ENCODE measurements around the gene KATNA1.

Gene KATNA1

DNA sequence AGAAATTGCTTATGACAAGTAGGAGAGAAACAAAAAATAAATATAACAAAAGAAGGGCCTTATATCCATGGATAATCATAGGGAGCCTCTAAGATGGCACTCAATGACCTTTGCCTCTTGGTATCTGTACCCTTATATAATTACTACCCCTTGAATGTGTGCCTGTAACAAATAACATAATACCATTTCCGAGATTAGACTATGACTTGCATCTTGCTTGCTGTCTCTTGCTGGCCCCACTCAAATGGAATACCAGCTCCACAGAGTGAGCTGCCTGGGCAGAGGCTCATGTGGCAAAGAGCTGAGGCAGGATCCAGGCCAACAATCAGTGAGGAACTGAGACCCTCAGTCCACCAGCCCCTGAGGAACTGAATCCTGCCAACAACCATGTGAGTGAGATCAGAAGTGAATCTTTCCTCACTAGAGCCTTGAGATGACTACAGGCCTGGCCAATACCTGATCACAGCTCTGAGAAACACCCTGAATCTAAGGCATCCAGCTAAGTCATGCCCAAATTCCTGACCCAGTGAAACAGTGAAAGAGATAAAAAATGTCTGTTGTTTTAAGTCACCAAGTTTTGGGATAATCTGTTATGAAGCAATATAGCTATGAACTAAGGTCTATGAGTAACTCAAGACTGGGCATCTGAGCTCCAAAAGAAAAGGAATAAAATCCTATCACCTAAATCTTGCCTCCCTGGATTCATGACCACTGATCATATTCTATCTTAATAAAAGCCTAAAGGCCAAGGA, 5.5 kb downstream of the KATNA1 start:
- TF ChIP-seq, protein P1, sequence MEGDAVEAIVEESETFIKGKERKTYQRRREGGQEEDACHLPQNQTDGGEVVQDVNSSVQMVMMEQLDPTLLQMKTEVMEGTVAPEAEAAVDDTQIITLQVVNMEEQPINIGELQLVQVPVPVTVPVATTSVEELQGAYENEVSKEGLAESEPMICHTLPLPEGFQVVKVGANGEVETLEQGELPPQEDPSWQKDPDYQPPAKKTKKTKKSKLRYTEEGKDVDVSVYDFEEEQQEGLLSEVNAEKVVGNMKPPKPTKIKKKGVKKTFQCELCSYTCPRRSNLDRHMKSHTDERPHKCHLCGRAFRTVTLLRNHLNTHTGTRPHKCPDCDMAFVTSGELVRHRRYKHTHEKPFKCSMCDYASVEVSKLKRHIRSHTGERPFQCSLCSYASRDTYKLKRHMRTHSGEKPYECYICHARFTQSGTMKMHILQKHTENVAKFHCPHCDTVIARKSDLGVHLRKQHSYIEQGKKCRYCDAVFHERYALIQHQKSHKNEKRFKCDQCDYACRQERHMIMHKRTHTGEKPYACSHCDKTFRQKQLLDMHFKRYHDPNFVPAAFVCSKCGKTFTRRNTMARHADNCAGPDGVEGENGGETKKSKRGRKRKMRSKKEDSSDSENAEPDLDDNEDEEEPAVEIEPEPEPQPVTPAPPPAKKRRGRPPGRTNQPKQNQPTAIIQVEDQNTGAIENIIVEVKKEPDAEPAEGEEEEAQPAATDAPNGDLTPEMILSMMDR (IDR thresholded peaks at IDR 0.05; ENCODE audit: low read depth, low read length) = no peak

DNA sequence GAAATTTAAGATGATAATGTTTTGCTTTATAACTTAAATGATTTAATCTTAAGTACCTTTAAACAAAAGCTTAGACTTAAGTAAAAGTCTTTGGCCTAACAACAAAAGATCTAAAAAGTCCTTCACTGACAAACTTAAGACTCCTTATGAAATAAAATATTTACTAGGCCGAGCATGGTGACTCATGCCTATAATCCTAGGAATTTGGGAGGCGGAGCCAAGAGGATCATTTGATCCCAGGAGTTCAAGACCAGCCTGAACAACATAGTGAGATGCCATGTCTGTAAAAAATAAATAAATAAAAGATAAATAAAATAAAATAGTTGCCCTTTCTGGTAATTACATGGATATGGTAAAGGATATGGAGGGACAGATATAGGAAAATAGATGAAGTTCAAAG, 12.4 kb downstream of the KATNA1 start:
- no peak overlapping the region for H3K4me3 ChIP-seq (ENCODE audit: low read depth, low read length)

More for the DNA sequence above, 5.5 kb downstream of the KATNA1 start:
- no peak overlapping the region for H3K4me3 ChIP-seq (ENCODE audit: low read depth, low read length)

DNA sequence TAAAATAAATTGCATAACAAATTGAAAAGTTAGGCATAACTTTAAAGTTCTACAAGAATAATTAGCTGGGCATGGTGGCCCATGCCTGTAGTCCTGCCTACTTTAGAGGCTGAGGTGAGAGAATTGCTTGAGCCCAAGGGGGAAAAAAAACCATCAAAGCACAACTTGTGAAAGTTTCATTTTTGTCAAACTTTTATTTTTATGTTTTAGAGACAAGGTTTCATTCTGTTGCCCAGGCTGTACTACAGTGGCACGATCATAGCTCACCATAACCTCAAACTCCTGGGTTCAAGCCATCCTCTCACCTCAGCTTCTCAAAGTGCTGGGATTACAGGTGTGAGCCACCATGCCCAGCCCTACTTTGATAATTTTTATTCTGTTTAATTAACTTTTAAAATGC, 14.2 kb downstream of the KATNA1 start:
- TF ChIP-seq, protein P1 (IDR thresholded peaks at IDR 0.05; ENCODE audit: low read depth, low read length) = no peak

More for the DNA sequence above, 12.4 kb downstream of the KATNA1 start:
- TF ChIP-seq, protein P1 (IDR thresholded peaks at IDR 0.05; ENCODE audit: low read depth, low read length) = no peak

DNA sequence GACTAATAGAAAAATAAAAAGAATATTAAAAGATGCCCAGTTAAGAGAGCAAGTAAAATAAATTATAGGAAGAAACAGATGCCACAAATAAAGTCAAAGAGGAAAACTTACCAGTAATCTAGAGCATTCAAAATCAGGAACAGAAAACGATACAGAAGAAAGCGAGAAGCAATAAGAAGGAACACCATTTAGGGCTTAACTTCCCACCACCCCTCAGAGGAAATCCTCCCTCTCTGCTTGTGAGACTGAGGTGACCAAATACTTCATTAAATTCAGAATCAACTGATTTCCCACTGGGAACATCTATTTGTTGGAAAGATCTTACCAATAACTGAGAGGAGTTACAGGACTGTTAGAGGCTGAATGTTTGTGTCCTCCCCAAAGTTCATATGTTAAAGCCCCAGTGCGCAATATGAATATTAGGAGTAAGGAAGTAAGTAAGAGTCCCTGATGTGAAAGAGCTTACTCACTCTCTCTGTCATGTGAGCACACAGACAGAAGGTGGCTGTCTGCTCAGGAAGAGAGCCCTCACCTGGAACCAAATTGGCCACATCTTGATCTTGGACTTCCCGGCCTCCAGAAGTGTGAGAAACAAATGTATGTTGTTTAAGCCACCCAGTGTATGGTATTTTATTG, 19.5 kb downstream of the KATNA1 start:
- TF ChIP-seq, protein P1 (IDR thresholded peaks at IDR 0.05; ENCODE audit: low read depth, low read length) = no peak
- H3K4me3 ChIP-seq (ENCODE audit: low read depth, low read length) = no peak overlapping the region

More for the DNA sequence above, 14.2 kb downstream of the KATNA1 start:
- H3K4me3 ChIP-seq (ENCODE audit: low read depth, low read length) = no peak overlapping the region

DNA sequence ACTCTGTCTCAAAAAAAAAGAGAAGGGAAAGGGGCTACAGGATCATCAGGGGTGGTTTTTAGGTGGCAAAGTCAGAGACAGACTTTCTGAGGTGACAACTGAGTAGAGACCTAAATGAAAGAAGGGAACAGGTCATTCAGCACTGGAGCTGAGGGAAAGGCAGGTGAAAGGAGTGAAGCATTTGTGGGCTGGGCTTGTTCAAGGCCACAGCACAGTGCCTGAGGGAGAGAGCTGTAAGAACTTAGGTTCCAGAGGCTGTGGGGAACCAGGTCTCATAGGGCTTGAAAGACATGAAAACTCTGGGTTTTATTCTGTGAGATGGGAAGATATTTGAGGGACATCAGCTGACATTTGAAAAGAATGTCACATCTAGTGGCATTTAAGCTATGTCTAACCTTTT, 20.8 kb downstream of the KATNA1 start:
- no peak overlapping the region for H3K4me3 ChIP-seq (ENCODE audit: low read depth, low read length)
- TF ChIP-seq, protein P1 (IDR thresholded peaks at IDR 0.05; ENCODE audit: low read depth, low read length) = no peak

DNA sequence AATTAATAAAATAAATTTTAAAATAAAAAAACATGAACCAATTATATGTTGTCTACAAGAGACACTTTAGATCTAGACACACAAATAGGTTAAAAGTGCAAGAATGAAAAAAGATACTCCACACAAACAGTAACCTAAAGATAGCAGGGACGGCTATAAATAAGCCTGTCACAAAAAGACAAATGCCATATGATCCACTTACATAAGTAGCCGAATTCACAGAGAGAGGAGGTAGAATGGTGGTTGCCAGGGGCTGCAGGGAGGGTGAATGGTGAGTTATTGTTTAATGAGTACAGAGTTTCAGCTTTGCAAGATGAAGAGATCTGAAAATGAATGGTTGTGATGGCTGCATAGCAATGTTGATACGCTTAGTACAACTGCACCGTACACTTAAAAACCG, 32.7 kb downstream of the KATNA1 start:
- no peak overlapping the region for H3K4me3 ChIP-seq (ENCODE audit: low read depth, low read length)
- TF ChIP-seq, protein P1 (IDR thresholded peaks at IDR 0.05; ENCODE audit: low read depth, low read length) = no peak

DNA sequence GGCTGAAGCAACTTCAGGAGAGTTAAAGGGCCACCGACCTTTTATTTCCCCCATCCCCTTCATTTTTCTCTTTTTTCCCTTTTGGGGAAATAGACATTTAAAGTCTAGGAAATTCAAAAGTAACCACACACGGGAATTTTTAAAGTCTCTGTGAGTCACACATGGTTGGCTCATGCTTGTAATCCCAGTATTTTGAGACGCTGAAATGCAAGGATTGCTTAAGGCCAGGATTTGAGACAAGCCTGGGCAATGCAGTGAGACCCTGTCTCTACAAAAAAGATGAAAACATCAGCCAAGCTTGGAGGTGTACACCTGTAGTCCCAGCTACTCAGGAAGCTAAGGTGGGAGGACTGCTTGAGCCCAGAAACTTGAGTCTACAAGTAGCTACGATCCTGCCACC, 34.2 kb downstream of the KATNA1 start:
- TF ChIP-seq, protein P1 (IDR thresholded peaks at IDR 0.05; ENCODE audit: low read depth, low read length) = no peak
- no peak overlapping the region for H3K4me3 ChIP-seq (ENCODE audit: low read depth, low read length)

Data from WI38 (cell line).